Measurements from ENCODE around the gene PSMB10. TPM values are rescaled to one million over a fixed set of nuclear protein-coding genes. Genes with fewer than 3 reads are reported as not detected.

The PSMB10 gene
- total RNA-seq, 1 donor from 2014 or later: 16.3 TPM

- DNase-seq (ENCODE audit: low read depth): peak; percentile 82
- H3K4me3 ChIP-seq (ENCODE audit: low read depth, low read length): peak within 1 kb of the TSS; percentile 98
- FAIRE-seq: no peak
- TF ChIP-seq, protein P1, sequence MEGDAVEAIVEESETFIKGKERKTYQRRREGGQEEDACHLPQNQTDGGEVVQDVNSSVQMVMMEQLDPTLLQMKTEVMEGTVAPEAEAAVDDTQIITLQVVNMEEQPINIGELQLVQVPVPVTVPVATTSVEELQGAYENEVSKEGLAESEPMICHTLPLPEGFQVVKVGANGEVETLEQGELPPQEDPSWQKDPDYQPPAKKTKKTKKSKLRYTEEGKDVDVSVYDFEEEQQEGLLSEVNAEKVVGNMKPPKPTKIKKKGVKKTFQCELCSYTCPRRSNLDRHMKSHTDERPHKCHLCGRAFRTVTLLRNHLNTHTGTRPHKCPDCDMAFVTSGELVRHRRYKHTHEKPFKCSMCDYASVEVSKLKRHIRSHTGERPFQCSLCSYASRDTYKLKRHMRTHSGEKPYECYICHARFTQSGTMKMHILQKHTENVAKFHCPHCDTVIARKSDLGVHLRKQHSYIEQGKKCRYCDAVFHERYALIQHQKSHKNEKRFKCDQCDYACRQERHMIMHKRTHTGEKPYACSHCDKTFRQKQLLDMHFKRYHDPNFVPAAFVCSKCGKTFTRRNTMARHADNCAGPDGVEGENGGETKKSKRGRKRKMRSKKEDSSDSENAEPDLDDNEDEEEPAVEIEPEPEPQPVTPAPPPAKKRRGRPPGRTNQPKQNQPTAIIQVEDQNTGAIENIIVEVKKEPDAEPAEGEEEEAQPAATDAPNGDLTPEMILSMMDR (IDR thresholded peaks at IDR 0.05; ENCODE audit: insufficient read depth, low read length, severe bottlenecking): no peak
- H3K36me3 ChIP-seq (ENCODE audit: control insufficient read depth, insufficient read depth, low read length): peaks cover 2% of the 10 kb centered on the region
- no peaks in the 10 kb centered on the region for H3K27me3 ChIP-seq (ENCODE audit: control insufficient read depth, insufficient read depth, low read length)
Measured at GRCh38 chr16:67892899-67893742, 43.5 kb downstream of the PSMB10 start, which contains the start of gene PSKH1. Gene PSKH1, plus strand, starts transcription at chr16:67893254. Its CDS starts 15,496 bp downstream, at chr16:67908750.

DNA sequence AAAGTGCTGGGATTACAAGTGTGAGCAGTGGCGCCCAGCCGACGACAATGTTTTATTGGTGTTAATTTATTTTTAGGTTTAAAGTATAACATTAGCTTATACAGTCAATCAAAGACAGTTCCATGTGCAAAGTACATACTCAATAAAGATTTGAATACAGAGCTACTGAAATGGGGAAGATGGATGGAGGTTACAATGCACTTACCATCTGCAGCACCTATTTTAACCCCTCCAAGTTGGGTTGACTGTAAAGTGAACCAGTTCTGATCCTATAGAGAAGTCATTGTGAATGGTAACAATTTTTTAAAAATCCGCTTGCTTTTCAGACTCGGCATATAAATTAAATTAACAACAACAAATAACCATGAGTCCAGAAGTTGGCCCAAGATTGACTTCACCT, 44.3 kb downstream of the PSMB10 start:
- Histone ChIP-seq H3K36me3 (ENCODE audit: control insufficient read depth, insufficient read depth, low read length) (peaks cover 2% of the 10 kb centered on the region), H3K27me3 (ENCODE audit: control insufficient read depth, insufficient read depth, low read length) (no peaks in the 10 kb centered on the region), H3K4me3 (ENCODE audit: low read depth, low read length) (no peak overlapping the region)
- TF ChIP-seq, protein P1 (IDR thresholded peaks at IDR 0.05; ENCODE audit: insufficient read depth, low read length, severe bottlenecking): no peak
- FAIRE-seq: no peak
- no peak for DNase-seq (ENCODE audit: low read depth)

DNA sequence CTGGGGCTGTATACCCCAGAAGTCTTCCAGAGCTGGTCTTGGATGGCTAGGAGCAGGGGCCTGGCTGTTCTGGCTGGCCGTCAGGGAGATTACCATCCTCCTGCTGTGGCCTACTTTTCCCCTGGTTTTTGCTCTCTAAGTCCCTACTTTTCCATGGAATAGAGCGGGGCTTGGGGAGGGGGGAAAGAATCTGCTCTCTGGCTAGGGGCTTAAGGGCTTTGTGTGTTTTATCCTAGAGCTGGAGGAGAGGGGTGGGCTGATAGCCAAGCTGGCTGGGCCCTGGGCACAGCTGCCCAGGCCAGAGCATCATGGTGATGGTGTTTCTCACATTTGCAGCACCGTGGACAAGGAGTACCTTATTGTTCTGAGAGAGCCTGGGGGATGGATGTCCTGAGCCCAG, 48.3 kb downstream of the PSMB10 start:
- DNase-seq (ENCODE audit: low read depth) (no peak), FAIRE-seq (no peak)
- TF ChIP-seq, protein P1 (IDR thresholded peaks at IDR 0.05; ENCODE audit: insufficient read depth, low read length, severe bottlenecking): no peak
- peaks cover 13% of the 10 kb centered on the region for H3K36me3 ChIP-seq (ENCODE audit: control insufficient read depth, insufficient read depth, low read length)
- no peak overlapping the region for H3K4me3 ChIP-seq (ENCODE audit: low read depth, low read length)
- H3K27me3 ChIP-seq (ENCODE audit: control insufficient read depth, insufficient read depth, low read length): no peaks in the 10 kb centered on the region

DNA sequence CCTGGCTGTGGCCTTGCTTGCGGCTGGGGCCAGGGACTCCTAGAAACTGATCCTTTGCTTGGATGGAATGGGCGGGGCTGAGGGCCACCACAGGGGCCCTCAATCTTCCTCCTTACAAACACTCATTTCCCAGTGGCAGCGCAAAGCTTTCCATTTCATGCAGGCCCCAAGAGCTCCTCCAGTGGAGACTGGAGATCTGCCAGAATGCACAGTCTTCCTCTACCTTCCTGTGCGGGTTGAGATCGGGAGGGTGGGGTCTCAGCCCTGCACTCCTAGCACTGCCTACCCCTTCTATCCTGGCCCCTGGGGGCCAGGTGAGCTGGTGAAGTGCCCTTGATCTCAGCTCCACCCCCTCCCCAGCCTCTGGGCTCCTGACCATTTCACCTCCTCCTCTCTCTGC, 50.3 kb downstream of the PSMB10 start:
- TF ChIP-seq, protein P1 (IDR thresholded peaks at IDR 0.05; ENCODE audit: insufficient read depth, low read length, severe bottlenecking): no peak
- FAIRE-seq (no peak), DNase-seq (ENCODE audit: low read depth) (no peak)
- peaks cover 24% of the 10 kb centered on the region for H3K36me3 ChIP-seq (ENCODE audit: control insufficient read depth, insufficient read depth, low read length)
- no peak overlapping the region for H3K4me3 ChIP-seq (ENCODE audit: low read depth, low read length)
- no peaks in the 10 kb centered on the region for H3K27me3 ChIP-seq (ENCODE audit: control insufficient read depth, insufficient read depth, low read length)

GRCh38 chr16:67885976-67886375, 50.7 kb downstream of the PSMB10 start:
- no peaks in the 10 kb centered on the region for H3K27me3 ChIP-seq (ENCODE audit: control insufficient read depth, insufficient read depth, low read length)
- DNase-seq (ENCODE audit: low read depth) (no peak), FAIRE-seq (no peak)
- H3K4me3 ChIP-seq (ENCODE audit: low read depth, low read length): no peak overlapping the region
- TF ChIP-seq, protein P1 (IDR thresholded peaks at IDR 0.05; ENCODE audit: insufficient read depth, low read length, severe bottlenecking): no peak
- peaks cover 28% of the 10 kb centered on the region for H3K36me3 ChIP-seq (ENCODE audit: control insufficient read depth, insufficient read depth, low read length)
